AG10803 (cell line): ENCODE measurements around the gene GPR162.

ENCODE experiments used
- DNase-seq: peaks from one replicate; pipeline ENCODE4 v3.0.0; 2010; ENCODE audit warnings: low read depth
- H3K4me3 ChIP-seq: 2 replicates; pipeline ENCODE4 v1.5.1; 2011; ENCODE audit warnings: mild to moderate bottlenecking, low read length, control low read depth
- CTCF ChIP-seq: conservative IDR thresholded peaks from 2 replicates; pipeline ENCODE4 v1.5.1; 2011; ENCODE audit warnings: mild to moderate bottlenecking, low read length, control low read depth, inconsistent platforms

GPR162 gene

GRCh38 chr12:6821591-6822425, at the start of gene GPR162:
TSS of gene GPR162 (plus strand) at chr12:6821821. CDS start at chr12:6823899, 2,078 bp downstream.
- H3K4me3 ChIP-seq = peak within 1 kb of the TSS; percentile 58
- peak; percentile 33 for DNase-seq
- no peak for TF ChIP-seq CTCF

GRCh38 chr12:6772331-6772695, 49.3 kb upstream of the GPR162 start, which contains the start of gene LAG3:
TSS of gene LAG3 (plus strand) at chr12:6772520. CDS start at chr12:6772853, 333 bp downstream.
- DNase-seq = no peak
- no peak within 1 kb of the TSS for H3K4me3 ChIP-seq
- no peak for TF ChIP-seq CTCF

GRCh38 chr12:6772726-6773589, 48.7 kb upstream of the GPR162 start:
- no peak overlapping the region for H3K4me3 ChIP-seq
- no peak for DNase-seq
- no peak for TF ChIP-seq CTCF

- H3K4me3 ChIP-seq = no peak overlapping the region
- no peak for TF ChIP-seq CTCF
Observed at GRCh38 chr12:6773590-6774351, 47.9 kb upstream of the GPR162 start.

GRCh38 chr12:6774499-6775062, 47.0 kb upstream of the GPR162 start:
- TF ChIP-seq CTCF = no peak
- no peak overlapping the region for H3K4me3 ChIP-seq
- DNase-seq = no peak

More at GRCh38 chr12:6773590-6774351, 47.9 kb upstream of the GPR162 start:
- no peak for DNase-seq
